ENCODE measurements around the gene ITGBL1. TPM values are rescaled to one million over a fixed set of nuclear protein-coding genes. Genes with fewer than 3 reads are reported as not detected.

Gene ITGBL1
- total RNA-seq, 1 experiment from 2014 or later = 55.3 TPM

- no peak for DNase-seq (ENCODE audit: low spot score)
Observed at GRCh38 chr13:101565317-101565716, 112.8 kb downstream of the ITGBL1 start.

GRCh38 chr13:101567841-101568240 is 115.4 kb downstream of the ITGBL1 start:
- DNase-seq (ENCODE audit: low spot score) = no peak

GRCh38 chr13:101569807-101570206 is 117.3 kb downstream of the ITGBL1 start:
- DNase-seq (ENCODE audit: low spot score) = no peak

- peak; percentile 63 for DNase-seq (ENCODE audit: low spot score)
Observed at GRCh38 chr13:101570410-101570809, 117.9 kb downstream of the ITGBL1 start.

- no peak for DNase-seq (ENCODE audit: low spot score)
Observed at GRCh38 chr13:101572456-101572855, 120.0 kb downstream of the ITGBL1 start.

- DNase-seq (ENCODE audit: low spot score) = peak; percentile 35
Observed at GRCh38 chr13:101575581-101575980, 123.1 kb downstream of the ITGBL1 start.

- peak; percentile 42 for DNase-seq (ENCODE audit: low spot score)
Observed at GRCh38 chr13:101576455-101576854, 124.0 kb downstream of the ITGBL1 start.

GRCh38 chr13:101576977-101577376 is 124.5 kb downstream of the ITGBL1 start:
- no peak for DNase-seq (ENCODE audit: low spot score)

- peak; percentile 41 for DNase-seq (ENCODE audit: low spot score)
Observed at GRCh38 chr13:101579281-101579802, 126.9 kb downstream of the ITGBL1 start.

GRCh38 chr13:101584331-101584730 is 131.9 kb downstream of the ITGBL1 start:
- no peak for DNase-seq (ENCODE audit: low spot score)

- no peak for DNase-seq (ENCODE audit: low spot score)
Observed at GRCh38 chr13:101590479-101590878, 138.0 kb downstream of the ITGBL1 start.

- DNase-seq (ENCODE audit: low spot score) = no peak
Observed at GRCh38 chr13:101594936-101595335, 142.5 kb downstream of the ITGBL1 start.

- DNase-seq (ENCODE audit: low spot score) = no peak
Observed at GRCh38 chr13:101596803-101597202, 144.3 kb downstream of the ITGBL1 start.

GRCh38 chr13:101611491-101612475 is 159.3 kb downstream of the ITGBL1 start:
- peak; percentile 8 for DNase-seq (ENCODE audit: low spot score)

GRCh38 chr13:101612735-101613134 is 160.3 kb downstream of the ITGBL1 start:
- no peak for DNase-seq (ENCODE audit: low spot score)

- DNase-seq (ENCODE audit: low spot score) = no peak
Observed at GRCh38 chr13:101614491-101614890, 162.0 kb downstream of the ITGBL1 start.

- DNase-seq (ENCODE audit: low spot score) = no peak
Observed at GRCh38 chr13:101618440-101619187, 166.1 kb downstream of the ITGBL1 start.

- DNase-seq (ENCODE audit: low spot score) = no peak
Observed at GRCh38 chr13:101621099-101621498, 168.6 kb downstream of the ITGBL1 start.

- peak; percentile 28 for DNase-seq (ENCODE audit: low spot score)
Observed at GRCh38 chr13:101623470-101624209, 171.2 kb downstream of the ITGBL1 start.

GRCh38 chr13:101624210-101624922 is 171.9 kb downstream of the ITGBL1 start:
- peak; percentile 4 for DNase-seq (ENCODE audit: low spot score)

GRCh38 chr13:101624981-101625380 is 172.5 kb downstream of the ITGBL1 start:
- DNase-seq (ENCODE audit: low spot score) = no peak

Measured in A172 (cell line).